Bronchial smooth muscle cell (primary cell): Measurements from ENCODE around the gene ITPRID1. TPM values are rescaled to one million over a fixed set of nuclear protein-coding genes. Genes with fewer than 3 reads are reported as not detected.

Experiments
- total RNA-seq: library from RNA; depleted of rRNA; stranded (reverse); fragments of >200 nt; gene quantifications from 2 replicates; pipeline ENCODE4 v1.2.1, GENCODE V29; 2014

Gene ITPRID1
- not detected in 2 replicates for total RNA-seq

GRCh38 chr7:31513790-31514189 is at the start of gene ITPRID1:
Gene ITPRID1, plus strand, starts transcription at chr7:31514090. Its CDS starts 38,935 bp downstream, at chr7:31553025.

DNA sequence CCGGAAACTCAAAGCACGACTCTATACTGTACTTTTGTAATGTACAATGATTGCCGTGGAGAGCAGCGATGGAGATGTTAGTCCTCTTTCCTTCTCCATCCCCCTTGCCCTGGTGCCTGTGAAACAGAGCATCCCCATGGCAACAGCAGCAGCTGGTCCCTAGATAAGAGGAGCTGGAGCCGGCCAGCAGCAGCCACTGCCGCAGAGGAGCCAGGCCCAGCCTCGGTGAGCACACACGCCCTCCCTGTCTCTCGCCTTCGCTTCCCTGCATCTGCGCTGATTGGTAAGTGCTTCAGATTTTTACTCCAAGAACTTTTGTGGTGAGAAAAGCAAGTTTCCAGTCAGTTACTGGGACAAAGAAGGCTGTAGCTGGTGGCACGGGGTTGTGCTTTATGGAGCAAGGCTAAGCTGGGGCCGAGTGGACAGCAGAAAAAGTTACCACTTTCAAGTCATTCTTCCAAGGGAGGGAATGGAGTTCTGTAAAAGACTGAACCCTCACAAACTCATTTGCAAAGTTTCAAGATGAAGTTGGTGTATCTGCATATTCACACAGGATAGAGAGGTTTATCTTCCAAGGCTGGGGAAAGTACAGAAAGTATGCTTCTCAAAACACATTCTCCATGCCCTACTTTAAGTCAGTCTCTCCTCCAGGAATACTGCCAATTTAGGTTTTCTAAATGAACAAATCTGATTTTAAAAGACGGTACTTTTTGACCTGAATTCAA is 173.3 kb downstream of the ITPRID1 start, which contains the start of gene PPP1R17:
Gene PPP1R17, plus strand, starts transcription at position 192 of the 725 bp plus-strand sequence. CDS start 5,227 bp downstream, outside the sequence.

Other genes with a start within 250 kb of the ITPRID1 start
- not detected in 2 replicates for gene NEUROD6, start 173.4 kb upstream of the ITPRID1 start, total RNA-seq
- under 0.01 TPM in 1 of 2 replicates, not detected in the other for gene PPP1R17, start 173.1 kb downstream of the ITPRID1 start, total RNA-seq